ENCODE data around the gene MDFIC. TPM values are rescaled to one million over a fixed set of nuclear protein-coding genes. Genes with fewer than 3 reads are reported as not detected.
"Not testable (repeated sequence)": the region's sequence is repeated elsewhere in the genome, so short reads cannot be mapped to it uniquely, and the experiment has no call there.

Gene MDFIC
- polyA plus RNA-seq, 1 donor (not counting 4 experiments of a cell fraction or from before 2014, with no cell fraction given), result 8.5 TPM

DNA sequence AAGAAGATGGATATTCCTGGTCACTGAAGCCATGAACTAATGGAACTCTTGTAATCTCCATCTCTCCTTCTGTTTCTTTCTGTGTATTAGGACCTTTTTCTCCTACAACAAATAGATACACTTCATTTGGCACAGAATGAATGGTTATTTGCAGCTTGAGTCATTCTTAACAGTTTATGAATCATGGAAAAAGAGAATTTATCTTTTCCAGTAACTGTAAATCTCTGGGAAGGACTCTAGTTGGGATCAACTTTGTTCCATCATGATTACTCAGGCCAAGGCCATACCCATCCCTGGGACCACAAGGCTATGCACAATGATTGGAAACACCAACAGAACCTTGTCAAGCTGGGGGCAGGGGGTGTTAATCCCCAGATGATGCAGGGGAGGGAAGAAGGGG is 36.1 kb upstream of the MDFIC start:
- dilution Hi-C loops (cut with MboI; ENCODE audit: extremely low pct_ligation_motif_present, low sequenced_read_pairs), result no loop called here
- no peaks in the 10 kb centered on the region for H4K20me1 ChIP-seq (ENCODE audit: control insufficient read depth, extremely low read depth, insufficient read depth, low read length)
- no peak overlapping the region for H3K27ac ChIP-seq (ENCODE audit: control insufficient read depth, insufficient read depth, low read length)
- no peaks in the 10 kb centered on the region for H3K36me3 ChIP-seq (ENCODE audit: control insufficient read depth in 2 of 2, extremely low read depth in 1 of 2, insufficient read depth in 2 of 2, low read length in 2 of 2)
- no peak overlapping the region for H3K9ac ChIP-seq (ENCODE audit: control insufficient read depth, extremely low read depth, insufficient read depth, low read length)
- no peak overlapping the region for H3K4me2 ChIP-seq (ENCODE audit: control insufficient read depth, extremely low read depth, insufficient read depth, low read depth, low read length)
- H3K4me3 ChIP-seq (ENCODE audit: control insufficient read depth in 2 of 3, extremely low read depth in 1 of 3, insufficient read depth in 2 of 3, low read depth in 1 of 3, low read length in 3 of 3), result no peak overlapping the region
- no peaks in the 10 kb centered on the region for H3K27me3 ChIP-seq (ENCODE audit: control insufficient read depth, extremely low read depth, insufficient read depth, low read length)
- no peak overlapping the region for H2AFZ ChIP-seq (ENCODE audit: control insufficient read depth, low read length)
- peak; percentile 20 for FAIRE-seq
- no peak for TF ChIP-seq EZH2 (IDR thresholded peaks at IDR 0.05; ENCODE audit: low read length)
- TF ChIP-seq, protein P1, sequence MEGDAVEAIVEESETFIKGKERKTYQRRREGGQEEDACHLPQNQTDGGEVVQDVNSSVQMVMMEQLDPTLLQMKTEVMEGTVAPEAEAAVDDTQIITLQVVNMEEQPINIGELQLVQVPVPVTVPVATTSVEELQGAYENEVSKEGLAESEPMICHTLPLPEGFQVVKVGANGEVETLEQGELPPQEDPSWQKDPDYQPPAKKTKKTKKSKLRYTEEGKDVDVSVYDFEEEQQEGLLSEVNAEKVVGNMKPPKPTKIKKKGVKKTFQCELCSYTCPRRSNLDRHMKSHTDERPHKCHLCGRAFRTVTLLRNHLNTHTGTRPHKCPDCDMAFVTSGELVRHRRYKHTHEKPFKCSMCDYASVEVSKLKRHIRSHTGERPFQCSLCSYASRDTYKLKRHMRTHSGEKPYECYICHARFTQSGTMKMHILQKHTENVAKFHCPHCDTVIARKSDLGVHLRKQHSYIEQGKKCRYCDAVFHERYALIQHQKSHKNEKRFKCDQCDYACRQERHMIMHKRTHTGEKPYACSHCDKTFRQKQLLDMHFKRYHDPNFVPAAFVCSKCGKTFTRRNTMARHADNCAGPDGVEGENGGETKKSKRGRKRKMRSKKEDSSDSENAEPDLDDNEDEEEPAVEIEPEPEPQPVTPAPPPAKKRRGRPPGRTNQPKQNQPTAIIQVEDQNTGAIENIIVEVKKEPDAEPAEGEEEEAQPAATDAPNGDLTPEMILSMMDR (optimal IDR thresholded peaks at IDR 0.05 in 1 of 3, IDR thresholded peaks at IDR 0.05 in 1 of 3, conservative IDR thresholded peaks at IDR 0.05 in 1 of 3; ENCODE audit: extremely low read depth in 1 of 3, insufficient read depth in 2 of 3, low read length in 3 of 3), result no peak
- DNase-seq (ENCODE audit: low read depth, low spot score), result no peak
- no peaks in the 10 kb centered on the region for H3K9me1 ChIP-seq (ENCODE audit: control insufficient read depth, extremely low read depth, insufficient read depth, low read length)
- H3K79me2 ChIP-seq (ENCODE audit: control insufficient read depth, insufficient read depth, low read length), result no peaks in the 10 kb centered on the region
- no peaks in the 10 kb centered on the region for H3K9me3 ChIP-seq (ENCODE audit: control insufficient read depth, low read depth, low read length)
- H3K4me1 ChIP-seq (ENCODE audit: control insufficient read depth, extremely low read depth, insufficient read depth, low read length), result peaks cover 21% of the 10 kb centered on the region

DNA sequence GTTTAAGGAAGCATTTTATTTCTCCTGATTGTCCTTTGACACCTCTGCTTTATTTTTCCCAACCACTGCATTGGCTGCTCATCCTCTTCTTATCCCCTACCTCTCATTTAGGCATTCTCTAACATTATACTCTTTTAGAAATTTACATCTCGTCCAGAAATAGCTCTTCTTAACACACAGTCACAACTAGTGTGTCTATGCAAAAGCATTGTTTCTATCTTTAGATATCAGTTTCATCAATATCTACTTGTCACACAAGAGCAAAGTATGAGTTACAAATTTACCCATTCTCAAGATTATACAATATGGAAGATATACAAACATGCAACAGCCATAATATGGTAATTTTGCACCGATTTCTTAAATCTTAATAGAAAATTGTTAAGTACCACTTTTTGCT is 35.7 kb upstream of the MDFIC start:
- Histone ChIP-seq H3K4me1 (ENCODE audit: control insufficient read depth, extremely low read depth, insufficient read depth, low read length) (peaks cover 21% of the 10 kb centered on the region), H2AFZ (ENCODE audit: control insufficient read depth, low read length) (no peak overlapping the region), H3K4me2 (ENCODE audit: control insufficient read depth, extremely low read depth, insufficient read depth, low read depth, low read length) (no peak overlapping the region), H3K27ac (ENCODE audit: control insufficient read depth, insufficient read depth, low read length) (no peak overlapping the region), H3K4me3 (ENCODE audit: control insufficient read depth in 2 of 3, extremely low read depth in 1 of 3, insufficient read depth in 2 of 3, low read depth in 1 of 3, low read length in 3 of 3) (no peak overlapping the region), H4K20me1 (ENCODE audit: control insufficient read depth, extremely low read depth, insufficient read depth, low read length) (no peaks in the 10 kb centered on the region), H3K9me3 (ENCODE audit: control insufficient read depth, low read depth, low read length) (no peaks in the 10 kb centered on the region), H3K27me3 (ENCODE audit: control insufficient read depth, extremely low read depth, insufficient read depth, low read length) (no peaks in the 10 kb centered on the region), H3K36me3 (ENCODE audit: control insufficient read depth in 2 of 2, extremely low read depth in 1 of 2, insufficient read depth in 2 of 2, low read length in 2 of 2) (no peaks in the 10 kb centered on the region), H3K79me2 (ENCODE audit: control insufficient read depth, insufficient read depth, low read length) (no peaks in the 10 kb centered on the region), H3K9ac (ENCODE audit: control insufficient read depth, extremely low read depth, insufficient read depth, low read length) (no peak overlapping the region), H3K9me1 (ENCODE audit: control insufficient read depth, extremely low read depth, insufficient read depth, low read length) (no peaks in the 10 kb centered on the region)
- FAIRE-seq (no peak), DNase-seq (ENCODE audit: low read depth, low spot score) (no peak)
- no peak for TF ChIP-seq EZH2 (IDR thresholded peaks at IDR 0.05; ENCODE audit: low read length)
- TF ChIP-seq, protein P1 (optimal IDR thresholded peaks at IDR 0.05 in 1 of 3, IDR thresholded peaks at IDR 0.05 in 1 of 3, conservative IDR thresholded peaks at IDR 0.05 in 1 of 3; ENCODE audit: extremely low read depth in 1 of 3, insufficient read depth in 2 of 3, low read length in 3 of 3), result no peak
- dilution Hi-C loops (cut with MboI; ENCODE audit: extremely low pct_ligation_motif_present, low sequenced_read_pairs), result no loop called here

DNA sequence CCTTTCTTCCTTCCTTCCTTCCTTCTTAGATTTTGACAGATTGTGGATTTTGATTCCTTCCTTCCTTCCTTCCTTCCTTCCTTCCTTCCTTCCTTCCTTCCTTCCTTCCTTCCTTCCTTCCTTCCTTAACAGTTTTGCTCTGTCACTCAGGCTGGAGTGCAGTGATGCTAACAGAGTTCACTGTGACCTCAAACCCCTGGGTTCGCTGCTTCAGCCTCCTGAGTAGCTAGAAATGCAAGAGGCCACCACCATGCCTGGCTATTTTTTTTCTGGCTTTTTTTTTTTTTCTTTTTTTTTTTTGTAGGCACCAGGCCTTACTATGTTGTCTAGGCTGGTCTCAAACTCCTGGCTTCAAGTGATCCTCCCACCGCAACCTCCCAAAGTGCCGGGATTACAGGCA is 32.8 kb upstream of the MDFIC start:
- H3K9me1 ChIP-seq (ENCODE audit: control insufficient read depth, extremely low read depth, insufficient read depth, low read length); H3K79me2 ChIP-seq (ENCODE audit: control insufficient read depth, insufficient read depth, low read length); H3K36me3 ChIP-seq (ENCODE audit: control insufficient read depth in 2 of 2, extremely low read depth in 1 of 2, insufficient read depth in 2 of 2, low read length in 2 of 2); H3K9me3 ChIP-seq (ENCODE audit: control insufficient read depth, low read depth, low read length); H3K9ac ChIP-seq (ENCODE audit: control insufficient read depth, extremely low read depth, insufficient read depth, low read length); dilution Hi-C loops (cut with MboI; ENCODE audit: extremely low pct_ligation_motif_present, low sequenced_read_pairs); FAIRE-seq; H2AFZ ChIP-seq (ENCODE audit: control insufficient read depth, low read length); H4K20me1 ChIP-seq (ENCODE audit: control insufficient read depth, extremely low read depth, insufficient read depth, low read length); H3K4me3 ChIP-seq (ENCODE audit: control insufficient read depth in 2 of 3, extremely low read depth in 1 of 3, insufficient read depth in 2 of 3, low read depth in 1 of 3, low read length in 3 of 3); H3K4me2 ChIP-seq (ENCODE audit: control insufficient read depth, extremely low read depth, insufficient read depth, low read depth, low read length); DNase-seq (ENCODE audit: low read depth, low spot score); H3K27me3 ChIP-seq (ENCODE audit: control insufficient read depth, extremely low read depth, insufficient read depth, low read length); H3K27ac ChIP-seq (ENCODE audit: control insufficient read depth, insufficient read depth, low read length): not testable (repeated sequence)
- H3K4me1 ChIP-seq (ENCODE audit: control insufficient read depth, extremely low read depth, insufficient read depth, low read length), result peaks cover 14% of the 10 kb centered on the region

All from keratinocyte (primary cell).